ENCODE measurements around the gene GNAI1.

Gene GNAI1

GRCh38 chr7:80172387-80172786 is 37.8 kb downstream of the GNAI1 start:
- no peak for TF ChIP-seq CTCF (IDR thresholded peaks at IDR 0.05; ENCODE audit: low read depth, low read length)

GRCh38 chr7:80175744-80176143 is 41.1 kb downstream of the GNAI1 start:
- no peak for TF ChIP-seq CTCF (IDR thresholded peaks at IDR 0.05; ENCODE audit: low read depth, low read length)
- no peak overlapping the region for H3K4me3 ChIP-seq (replicated peaks in 1 of 2; ENCODE audit: low read depth in 2 of 2, low read length in 2 of 2)
- DNase-seq (ENCODE audit: low read depth in 2 of 2): no peak

More at GRCh38 chr7:80172387-80172786, 37.8 kb downstream of the GNAI1 start:
- no peak overlapping the region for H3K4me3 ChIP-seq (replicated peaks in 1 of 2; ENCODE audit: low read depth in 2 of 2, low read length in 2 of 2)
- no peak for DNase-seq (ENCODE audit: low read depth in 2 of 2)

GRCh38 chr7:80181411-80181810 is 46.8 kb downstream of the GNAI1 start:
- no peak for TF ChIP-seq CTCF (IDR thresholded peaks at IDR 0.05; ENCODE audit: low read depth, low read length)
- H3K4me3 ChIP-seq (replicated peaks in 1 of 2; ENCODE audit: low read depth in 2 of 2, low read length in 2 of 2): no peak overlapping the region
- DNase-seq (ENCODE audit: low read depth in 2 of 2): no peak

GRCh38 chr7:80182630-80183276 is 48.1 kb downstream of the GNAI1 start:
- TF ChIP-seq CTCF (IDR thresholded peaks at IDR 0.05; ENCODE audit: low read depth, low read length): no peak
- H3K4me3 ChIP-seq (replicated peaks in 1 of 2; ENCODE audit: low read depth in 2 of 2, low read length in 2 of 2): no peak overlapping the region
- DNase-seq (ENCODE audit: low read depth in 2 of 2): peak in 1 of 2 donors; percentile 53

GRCh38 chr7:80183351-80183750 is 48.7 kb downstream of the GNAI1 start:
- TF ChIP-seq CTCF (IDR thresholded peaks at IDR 0.05; ENCODE audit: low read depth, low read length): no peak
- peak in 1 of 2 donors; percentile 14 for DNase-seq (ENCODE audit: low read depth in 2 of 2)
- H3K4me3 ChIP-seq (replicated peaks in 1 of 2; ENCODE audit: low read depth in 2 of 2, low read length in 2 of 2): no peak overlapping the region

GRCh38 chr7:80183900-80184685 is 49.5 kb downstream of the GNAI1 start:
- no peak for TF ChIP-seq CTCF (IDR thresholded peaks at IDR 0.05; ENCODE audit: low read depth, low read length)
- DNase-seq (ENCODE audit: low read depth in 2 of 2): peak in 1 of 2 donors; percentile 38
- no peak overlapping the region for H3K4me3 ChIP-seq (replicated peaks in 1 of 2; ENCODE audit: low read depth in 2 of 2, low read length in 2 of 2)
